H1 (cell line): ENCODE data around the gene ZNF48. TPM values are rescaled to one million over a fixed set of nuclear protein-coding genes. Genes with fewer than 3 reads are reported as not detected.

Experiments used
- CTCF ChIA-PET: fragments of 300-600 bp; sonication (Branson Sonifier 250); formaldehyde crosslinking; loops from one replicate; lab custom pipeline; 2021; ENCODE audit not compliant: partially characterized antibody; lab: Charles Lee
- POLR2A ChIA-PET: fragments of 300-600 bp; sonication (Branson Sonifier 250); formaldehyde crosslinking; loops from one replicate; lab custom pipeline; 2021; ENCODE audit warnings: inconsistent platforms; ENCODE audit not compliant: partially characterized antibody; lab: Charles Lee
- DNase-seq, 2 experiments: peaks; one replicate each; pipeline versions ENCODE4 v3.0.0 to v3.0.0-alpha.2; 2010 to 2022; ENCODE audit warnings: low spot score in 2 of 2, low read depth in 1 of 2, mixed read lengths in 1 of 2
- FAIRE-seq: peaks from 2 replicates; lab custom pipeline; 2011; peaks lifted over from hg19 to GRCh38; lab: Jason Lieb, UNC
- H2AFZ ChIP-seq: 2 replicates; pipeline ENCODE4 v1.8.1; 2012; ENCODE audit warnings: low read length, inconsistent platforms
- H2AK5ac ChIP-seq: 2 replicates; pipeline ENCODE4 v1.6.1; 2013; ENCODE audit warnings: low read depth, low read length
- H2BK120ac ChIP-seq: replicated peaks from 2 replicates; pipeline ENCODE3; 2013; ENCODE audit warnings: low read depth, low read length, inconsistent platforms
- H2BK12ac ChIP-seq: 2 replicates; pipeline ENCODE4 v1.6.1; 2013; ENCODE audit warnings: low read depth, low read length
- H2BK15ac ChIP-seq: 2 replicates; pipeline ENCODE4 v1.6.1; 2013; ENCODE audit warnings: low read length
- H2BK20ac ChIP-seq: 2 replicates; pipeline ENCODE4 v1.6.1; 2013; ENCODE audit warnings: low read length
- H2BK5ac ChIP-seq: 2 replicates; pipeline ENCODE4 v1.6.1; 2013; ENCODE audit warnings: low read depth, low read length
- H3K14ac ChIP-seq: 2 replicates; pipeline ENCODE4 v1.6.1; 2013; ENCODE audit warnings: inconsistent platforms; ENCODE audit not compliant: insufficient read length
- H3K18ac ChIP-seq: 2 replicates; pipeline ENCODE4 v1.6.1; 2013; ENCODE audit warnings: low read length; ENCODE audit errors: extremely low read depth
- H3K23ac ChIP-seq: 2 replicates; pipeline ENCODE4 v1.6.1; 2013; ENCODE audit warnings: inconsistent platforms; ENCODE audit not compliant: insufficient read length
- H3K23me2 ChIP-seq: 2 replicates; pipeline ENCODE4 v1.6.1; 2013; ENCODE audit warnings: low read depth, low read length
- H3K27ac ChIP-seq: 2 replicates; pipeline ENCODE4 v1.6.1; 2011; ENCODE audit warnings: low read depth, low read length, inconsistent platforms
- H3K27me3 ChIP-seq, 4 experiments: replicated peaks in 1 of 4; 1 replicate in 1 of 4; 2 replicates in 3 of 4; pipeline versions ENCODE4 v1.6.1 to v1.8.1; 2011 to 2013; ENCODE audit warnings: low read length in 3 of 4, mild to moderate bottlenecking in 3 of 4, inconsistent platforms in 2 of 4, mixed read lengths in 2 of 4, moderate library complexity in 1 of 4; ENCODE audit not compliant: control insufficient read depth in 3 of 4, insufficient read depth in 3 of 4; ENCODE audit errors: extremely low read depth in 1 of 4
- H3K36me3 ChIP-seq, 4 experiments: 2 replicates each; pipeline versions ENCODE4 v1.6.1 to v1.8.1; 2011 to 2013; ENCODE audit warnings: mild to moderate bottlenecking in 4 of 4, low read length in 3 of 4, moderate library complexity in 2 of 4, control low read depth in 1 of 4, inconsistent platforms in 1 of 4; ENCODE audit not compliant: insufficient read depth in 4 of 4, control insufficient read depth in 2 of 4
- H3K4ac ChIP-seq: replicated peaks from 2 replicates; pipeline ENCODE3; 2013; ENCODE audit warnings: low read length, low read depth, mixed read lengths, inconsistent platforms; ENCODE audit not compliant: insufficient read length
- H3K4me1 ChIP-seq, 4 experiments: replicated peaks in 1 of 4; 1 replicate in 1 of 4; 2 replicates in 3 of 4; pipeline versions ENCODE4 v1.6.1 to v1.8.1; 2011 to 2013; ENCODE audit warnings: low read length in 3 of 4, inconsistent platforms in 2 of 4, mixed read lengths in 1 of 4; ENCODE audit not compliant: insufficient read depth in 4 of 4, control insufficient read depth in 3 of 4
- H3K4me2 ChIP-seq, 2 experiments: 2 replicates each; pipeline versions ENCODE4 v1.6.1 to v1.8.1; 2011 to 2013; ENCODE audit warnings: low read depth in 2 of 2, low read length in 2 of 2, control low read depth in 1 of 2, inconsistent platforms in 1 of 2, mild to moderate bottlenecking in 1 of 2; ENCODE audit not compliant: insufficient read depth in 1 of 2
- H3K4me3 ChIP-seq, 4 experiments: fragments of 200-600, 300-600 bp in 1 of 4; sonication (generic), shearing (Covaris generic), sonication (Bioruptor Twin) in 1 of 4; 2 replicates each; pipeline versions ENCODE4 v1.5.1 to v1.8.1; 2011 to 2016; ENCODE audit warnings: low read length in 4 of 4, low read depth in 3 of 4, control low read depth in 2 of 4, inconsistent platforms in 2 of 4, mild to moderate bottlenecking in 2 of 4, mixed read lengths in 1 of 4, moderate library complexity in 1 of 4; ENCODE audit not compliant: insufficient read depth in 2 of 4; ENCODE audit errors: extremely low read depth in 1 of 4
- H3K56ac ChIP-seq: replicated peaks from 2 replicates; pipeline ENCODE3; 2013; ENCODE audit warnings: low read depth, mild to moderate bottlenecking, mixed read lengths, low read length, inconsistent platforms; ENCODE audit not compliant: insufficient read length
- H3K79me1 ChIP-seq: 2 replicates; pipeline ENCODE4 v1.6.1; 2013; ENCODE audit warnings: low read depth, low read length, control low read depth
- H3K79me2 ChIP-seq, 2 experiments: 2 replicates each; pipeline versions ENCODE4 v1.6.1 to v1.8.1; 2012 to 2013; ENCODE audit warnings: low read length in 2 of 2, mild to moderate bottlenecking in 2 of 2, inconsistent platforms in 1 of 2; ENCODE audit not compliant: insufficient read depth in 2 of 2, control insufficient read depth in 1 of 2
- H3K9ac ChIP-seq, 4 experiments: replicated peaks in 1 of 4; 1 replicate in 1 of 4; 2 replicates in 3 of 4; pipeline versions ENCODE4 v1.6.1 to v1.8.1; 2011 to 2013; ENCODE audit warnings: low read depth in 3 of 4, low read length in 3 of 4, control low read depth in 2 of 4, mild to moderate bottlenecking in 2 of 4, moderate library complexity in 2 of 4, inconsistent platforms in 1 of 4; ENCODE audit errors: extremely low read depth in 1 of 4
- H3K9me3 ChIP-seq, 2 experiments: 2 replicates each; pipeline versions ENCODE4 v1.6.1 to v1.8.1; 2012 to 2013; ENCODE audit warnings: mild to moderate bottlenecking in 2 of 2, moderate library complexity in 2 of 2, control low read depth in 1 of 2, inconsistent platforms in 1 of 2, low read depth in 1 of 2, low read length in 1 of 2, mixed read lengths in 1 of 2; ENCODE audit not compliant: insufficient read depth in 2 of 2
- H4K20me1 ChIP-seq, 2 experiments: replicated peaks in 1 of 2; 2 replicates each; pipeline versions ENCODE3 to v1.8.1; 2011 to 2013; ENCODE audit warnings: inconsistent platforms in 2 of 2, low read length in 2 of 2, mild to moderate bottlenecking in 1 of 2; ENCODE audit not compliant: insufficient read depth in 2 of 2, control insufficient read depth in 1 of 2
- H4K5ac ChIP-seq: 2 replicates; pipeline ENCODE4 v1.6.1; 2013; ENCODE audit warnings: low read length, low read depth, mixed read lengths, inconsistent platforms; ENCODE audit not compliant: insufficient read length
- H4K8ac ChIP-seq: 2 replicates; pipeline ENCODE4 v1.8.0; 2013; ENCODE audit warnings: mild to moderate bottlenecking, moderate library complexity, low read length, inconsistent platforms; ENCODE audit not compliant: insufficient read depth; ENCODE audit errors: extremely low read depth
- H4K91ac ChIP-seq: replicated peaks from 2 replicates; pipeline ENCODE3; 2013; ENCODE audit warnings: low read length, mixed read lengths, inconsistent platforms; ENCODE audit not compliant: insufficient read length
- ASH2L ChIP-seq: fragments of 200-600, 300-600 bp; sonication (generic); IDR thresholded peaks from one replicate; pipeline ENCODE4 v1.7.1; 2017; ENCODE audit warnings: low read length
- BRCA1 ChIP-seq: IDR thresholded peaks from 2 replicates; pipeline ENCODE4 v1.6.1; 2012; ENCODE audit warnings: low read depth, low read length, improper control_type of control experiment
- SIN3A ChIP-seq, 2 experiments: IDR thresholded peaks in 1 of 2; conservative IDR thresholded peaks in 1 of 2; 2 replicates each; pipeline ENCODE4 v1.6.1; 2011 to 2012; ENCODE audit warnings: low read length in 2 of 2, improper control_type of control experiment in 1 of 2, low read depth in 1 of 2, mild to moderate bottlenecking in 1 of 2
- SIRT6 ChIP-seq: IDR thresholded peaks from one replicate; pipeline ENCODE4 v1.7.1; 2012; ENCODE audit warnings: low read length, inconsistent platforms
- TAF1 ChIP-seq: IDR thresholded peaks from 2 replicates; pipeline ENCODE4 v1.6.1; 2011; ENCODE audit warnings: mild to moderate bottlenecking, low read depth, low read length
- TAF7 ChIP-seq: optimal IDR thresholded peaks from 2 replicates; pipeline ENCODE3; 2011; ENCODE audit warnings: low read depth, mild to moderate bottlenecking, inconsistent platforms, low read length, moderate library complexity, borderline replicate concordance
- WGBS, 2 experiments: shearing (Covaris generic) in 1 of 2; methylation state at CpG; one replicate each; pipeline versions ENCODE4 v1.1.6 to v1.1.7; 2013 to 2015; ENCODE audit warnings: low lambda C conversion rate in 2 of 2, mixed read lengths in 2 of 2, inconsistent platforms in 1 of 2, low coverage in 1 of 2, missing lambda C conversion rate in 1 of 2; ENCODE audit not compliant: insufficient replicate concordance in 2 of 2, insufficient coverage in 1 of 2, insufficient read length in 1 of 2; ENCODE audit errors: extremely low coverage in 1 of 2, missing lambda C conversion rate in 1 of 2; 5-methylcytosine and 5-hydroxymethylcytosine counted together
- polyA plus RNA-seq, 7 experiments: library from polyadenylated mRNA; depleted of rRNA in 3 of 7; stranded (reverse) in 5 of 7; unstranded in 2 of 7; fragments of >200 nt in 5 of 7; fragments of 200-250 nt in 2 of 7; gene quantifications; 1 replicate in 5 of 7; 2 replicates in 1 of 7; 4 replicates in 1 of 7; pipeline versions ENCODE4 v1.2.1 to v1.2.3, GENCODE V29; 2011 to 2013; ENCODE audit warnings: missing spikeins in 2 of 7, mixed read lengths in 2 of 7
- total RNA-seq: library from RNA; stranded (reverse); fragmentation: NEBNext Ultra II Directional; extraction: Animal tissue kit (Norgen Biotek cat#: 25700); gene quantifications from 2 replicates; pipeline ENCODE4 v1.2.1, GENCODE V29; 2021

ZNF48 gene
- total and polyA plus RNA-seq, 2 of the 8 experiments (the other 6 are each of a cell fraction or from before 2014, with no cell fraction given): 30.4 to 41.2 TPM

DNA sequence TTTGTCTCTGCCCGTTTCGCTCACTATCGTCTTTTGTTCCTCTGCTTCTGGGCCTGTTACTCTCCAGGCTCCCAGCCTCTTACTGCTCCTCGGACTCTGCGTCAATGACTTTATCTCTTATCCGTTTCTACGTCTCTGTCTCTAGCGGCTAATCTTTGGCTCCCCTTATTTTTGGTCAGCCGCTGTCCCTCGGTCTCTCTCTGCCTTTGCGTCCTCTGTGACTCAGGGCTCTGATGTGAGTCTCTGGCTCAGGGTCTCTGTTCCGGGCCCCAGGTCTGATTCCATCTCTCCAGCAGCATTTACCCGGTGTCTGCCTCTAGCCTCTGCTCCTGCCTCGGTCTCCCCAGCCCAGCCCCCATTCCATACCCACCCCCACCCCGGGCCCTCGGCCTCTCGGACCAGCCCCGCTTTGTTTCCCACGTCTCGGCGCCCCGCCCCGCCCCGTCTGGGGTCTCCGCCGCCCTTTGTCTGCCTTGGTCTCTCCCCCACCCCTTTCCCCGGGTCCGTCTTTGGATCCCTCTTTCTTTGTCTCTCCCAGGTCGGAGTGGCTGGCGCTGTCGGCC lies 547 bp upstream of the ZNF48 start:
- peaks cover 0 to 12% (median 7%) of the 10 kb centered on the region in 4 experiments; a peak in 6 of 7 replicates for H3K4me1 ChIP-seq
- 0 out of 2 replicates have a peak overlapping the region, but pooled peaks have one; percentile 75 for H2BK12ac ChIP-seq
- peaks cover 12 to 17% of the 10 kb centered on the region in 2 experiments for H4K20me1 ChIP-seq
- peak overlapping the region; percentile 97 for H2BK5ac ChIP-seq
- H2BK15ac ChIP-seq: peak overlapping the region; percentile 92; the same call in 1 of the 2 replicates
- DNase-seq (no peak), FAIRE-seq (no peak)
- H3K56ac ChIP-seq: peak overlapping the region; percentile 92
- H3K9ac ChIP-seq: peak overlapping the region; percentile 89 to 98 (median 93)
- no peaks in the 10 kb centered on the region; the same call in 1 of the 2 replicates for H3K79me1 ChIP-seq
- H3K79me2 ChIP-seq: peaks cover 5 to 21% of the 10 kb centered on the region in 2 experiments; a peak in 2 of 4 replicates
- CTCF ChIA-PET: interaction anchor here (0.6 to 2.4 kb wide), 7 partner anchors 11 to 204 kb away, joined by 3 to 20 read pairs (median 5); partner anchors contain the start of gene ZNF771
- peak overlapping the region; percentile 87 for H3K4ac ChIP-seq
- peak overlapping the region; percentile 75 for H2BK120ac ChIP-seq
- H3K9me3 ChIP-seq: no peaks in the 10 kb centered on the region
- POLR2A ChIA-PET: interaction anchor here (0.5 to 12.6 kb wide), 19 partner anchors 9 to 329 kb away, joined by 3 to 151 read pairs (median 4); partner anchors contain the start of genes ALDOA, CD2BP2, DCTPP1 and MYL11
- H4K91ac ChIP-seq: peak overlapping the region; percentile 34
- H2AFZ ChIP-seq: peak overlapping the region; percentile 11; the same call in 1 of the 2 replicates
- H2BK20ac ChIP-seq: no peak overlapping the region
- 2% methylated on average over 22 of the region's 31 CpGs; no CpG with 5 or more reads in 1 of the 2 experiments for WGBS, 2 experiments
- peak overlapping the region; percentile 93 for H4K5ac ChIP-seq
- TF ChIP-seq TAF7 (peak; percentile 29), SIN3A (conservative IDR thresholded peaks at IDR 0.05 in 1 of 2, IDR thresholded peaks at IDR 0.05 in 1 of 2; ENCODE audit: low read depth in 1 of 2, low read length in 2 of 2) (0 out of 4 replicates have a peak, but pooled peaks of 1 of the 2 experiments have one; percentile 20), BRCA1 (no peak), TAF1 (0 out of 2 replicates have a peak, but pooled peaks have one; percentile 29), ASH2L (peak; percentile 12), SIRT6 (no peak)
- peak overlapping the region; percentile 98 for H4K8ac ChIP-seq
- 0 out of 2 replicates have a peak overlapping the region, but pooled peaks have one; percentile 28 for H2AK5ac ChIP-seq
- no peak overlapping the region for H3K23ac ChIP-seq
- H3K23me2 ChIP-seq: peaks cover 8% of the 10 kb centered on the region; the same call in 1 of the 2 replicates
- H3K27ac ChIP-seq: peak overlapping the region; percentile 88
- peak overlapping the region; percentile 72 to 98 (median 92) for H3K4me3 ChIP-seq
- H3K36me3 ChIP-seq: peaks cover 4 to 21% (median 14%) of the 10 kb centered on the region in 4 experiments; a peak in 6 of 8 replicates
- H3K18ac ChIP-seq: peak overlapping the region; percentile 98
- H3K4me2 ChIP-seq: peak overlapping the region; percentile 75 to 93
- H3K27me3 ChIP-seq: no peaks in the 10 kb centered on the region
- peak overlapping the region; percentile 21 for H3K14ac ChIP-seq
